ENCODE results near the gene ZNF497. TPM values are rescaled to one million over a fixed set of nuclear protein-coding genes. Genes with fewer than 3 reads are reported as not detected.

ZNF497 gene
- total and polyA plus RNA-seq, 2 of the 13 experiments (the other 11 are each of a cell fraction or from before 2014, with no cell fraction given): 1.5 to 1.9 TPM

DNA sequence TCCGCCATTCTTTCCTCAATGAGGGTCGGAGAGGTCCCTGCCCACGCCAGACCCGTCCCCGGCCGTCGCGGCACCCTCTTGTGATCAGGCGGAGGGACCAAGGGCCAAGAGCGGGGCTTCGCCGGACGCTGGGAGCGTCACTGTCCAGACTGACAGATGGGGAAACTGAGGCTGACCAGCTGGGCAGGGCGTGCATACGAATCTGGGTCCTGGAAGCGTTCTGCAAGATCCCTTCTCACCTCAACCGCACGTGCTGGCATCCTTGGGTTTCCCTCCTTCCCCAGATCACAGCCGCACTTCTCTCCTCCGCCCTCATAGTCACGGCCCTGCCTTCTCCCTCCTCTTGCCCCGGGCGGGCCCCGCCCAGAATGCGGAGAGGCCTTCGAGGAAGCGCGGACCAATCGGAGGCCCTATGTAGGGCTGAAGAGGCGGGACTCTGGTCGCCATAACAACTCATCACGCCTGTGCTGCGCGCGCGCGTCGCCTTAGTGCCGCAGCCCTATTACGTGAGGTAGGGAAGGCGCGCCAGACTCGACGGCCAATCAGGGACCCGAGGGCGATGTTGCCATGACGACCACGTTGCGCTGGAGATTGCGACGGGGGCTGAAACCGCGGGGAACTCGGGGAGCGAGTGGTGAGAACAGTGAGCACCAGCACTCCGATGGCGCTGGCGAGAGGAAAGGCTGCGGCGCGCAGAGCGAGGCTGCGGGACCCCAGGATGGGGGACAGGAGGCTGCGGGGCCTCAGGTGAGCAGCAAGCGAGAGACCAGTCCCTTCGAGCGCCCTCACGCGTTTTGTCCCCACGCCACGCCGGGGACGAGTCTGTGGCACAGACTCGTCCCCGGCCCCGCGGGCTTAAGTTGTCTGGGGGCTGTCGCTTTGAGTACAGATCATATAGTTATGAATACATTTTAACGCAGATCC is 38.6 kb upstream of the ZNF497 start (continued):
- TF ChIP-seq ZSCAN5A (CRISPR knock-in tag; IDR thresholded peaks at IDR 0.05; ENCODE audit: borderline replicate concordance) (peak; percentile 55; the same call in 1 of the 2 replicates), ZNF232 (CRISPR knock-in tag; IDR thresholded peaks at IDR 0.05; ENCODE audit: borderline replicate concordance) (no peak), GABPB1 (CRISPR knock-in tag; IDR thresholded peaks at IDR 0.05) (peak; percentile 67; the same call in 1 of the 2 replicates), SNAPC4 (CRISPR knock-in tag; IDR thresholded peaks at IDR 0.05) (no peak), HNF4A (CRISPR knock-in tag; IDR thresholded peaks at IDR 0.05) (no peak), HIC2 (CRISPR knock-in tag; IDR thresholded peaks at IDR 0.05; ENCODE audit: low read depth) (no peak), ZSCAN29 (CRISPR knock-in tag; conservative IDR thresholded peaks at IDR 0.05) (0 out of 2 replicates have a peak, but pooled peaks have one; percentile 46), IRF2 (CRISPR knock-in tag; IDR thresholded peaks at IDR 0.05) (peak; percentile 37; the same call in 1 of the 2 replicates), SP2 (CRISPR knock-in tag; IDR thresholded peaks at IDR 0.05) (peak; percentile 91), EP300 (IDR thresholded peaks at IDR 0.05; ENCODE audit: low read depth in 2 of 2, low read length in 2 of 2) (peak in 1 of 2 experiments; percentile 20; a peak in 2 of 4 replicates), EP300 (CRISPR knock-in tag; IDR thresholded peaks at IDR 0.05; ENCODE audit: borderline replicate concordance) (0 out of 2 replicates have a peak, but pooled peaks have one; percentile 13), DMTF1 (CRISPR knock-in tag; IDR thresholded peaks at IDR 0.05) (no peak), SETDB1 (CRISPR knock-in tag; IDR thresholded peaks at IDR 0.05; ENCODE audit: borderline replicate concordance) (no peak), FOXK1 (CRISPR knock-in tag; IDR thresholded peaks at IDR 0.05; ENCODE audit: borderline replicate concordance, low read depth) (peak; percentile 13; the same call in 1 of the 2 replicates), ATF2 (CRISPR knock-in tag; IDR thresholded peaks at IDR 0.05) (peak; percentile 41; the same call in 1 of the 2 replicates)
